H7 (cell line): Measurements from ENCODE around the gene HOXC5. TPM values are rescaled to one million over a fixed set of nuclear protein-coding genes. Genes with fewer than 3 reads are reported as not detected.
A peak's percentile ranks its signal among the peaks of the same experiment; 100 is the strongest.

ENCODE experiments used
- DNase-seq: peaks from one replicate; pipeline ENCODE4 v3.0.0; 2012
- H3K27me3 ChIP-seq: 2 replicates; pipeline ENCODE4 v1.6.0; 2011; ENCODE audit warnings: mild to moderate bottlenecking, low read length; ENCODE audit not compliant: control insufficient read depth, insufficient read depth
- H3K36me3 ChIP-seq: replicated peaks from 2 replicates; pipeline ENCODE4 v1.5.1; 2011; ENCODE audit warnings: low read length; ENCODE audit not compliant: control insufficient read depth, insufficient read depth
- H3K4me3 ChIP-seq: 2 replicates; pipeline ENCODE4 v1.5.1; 2011; ENCODE audit warnings: low read depth, mild to moderate bottlenecking, control low read depth, low read length, moderate library complexity; ENCODE audit not compliant: insufficient read depth
- total RNA-seq: library from RNA; depleted of rRNA; stranded (reverse); fragments of >200 nt; shearing (Covaris generic); gene quantifications from 2 replicates; pipeline ENCODE4 v1.2.3, GENCODE V29; 2014

The HOXC5 gene
- total RNA-seq, 1 experiment from 2014 or later = not detected

GRCh38 chr12:54000116-54001114, 32.4 kb upstream of the HOXC5 start, which contains the start of gene HOXC9:
TSS of gene HOXC9 (plus strand) at chr12:54000161. CDS start at chr12:54000189, 28 bp downstream.
- peak within 1 kb of the TSS; percentile 13; the same call in 1 of the 2 replicates for H3K4me3 ChIP-seq
- H3K27me3 ChIP-seq = peaks cover 100% of the 10 kb centered on the region
- H3K36me3 ChIP-seq = no peaks in the 10 kb centered on the region
- DNase-seq = no peak

- H3K4me3 ChIP-seq = no peak overlapping the region
Observed at GRCh38 chr12:54001283-54002187, 31.3 kb upstream of the HOXC5 start.

GRCh38 chr12:54002278-54002914, 30.5 kb upstream of the HOXC5 start:
- no peak overlapping the region for H3K4me3 ChIP-seq
- H3K36me3 ChIP-seq = no peaks in the 10 kb centered on the region
- no peak for DNase-seq
- peaks cover 100% of the 10 kb centered on the region for H3K27me3 ChIP-seq

More at GRCh38 chr12:54001283-54002187, 31.3 kb upstream of the HOXC5 start:
- H3K27me3 ChIP-seq = peaks cover 100% of the 10 kb centered on the region
- no peak for DNase-seq
- H3K36me3 ChIP-seq = no peaks in the 10 kb centered on the region

- Histone ChIP-seq H3K27me3 (peaks cover 100% of the 10 kb centered on the region), H3K36me3 (no peaks in the 10 kb centered on the region), H3K4me3 (no peak overlapping the region)
- no peak for DNase-seq
Observed at GRCh38 chr12:54002915-54003389, 29.9 kb upstream of the HOXC5 start.

- peaks cover 100% of the 10 kb centered on the region for H3K27me3 ChIP-seq
- H3K4me3 ChIP-seq = no peak overlapping the region
- no peaks in the 10 kb centered on the region for H3K36me3 ChIP-seq
- DNase-seq = no peak
Observed at GRCh38 chr12:54003625-54004024, 29.2 kb upstream of the HOXC5 start.

- no peak for DNase-seq
- Histone ChIP-seq H3K27me3 (peaks cover 100% of the 10 kb centered on the region), H3K36me3 (no peaks in the 10 kb centered on the region), H3K4me3 (no peak overlapping the region)
Observed at GRCh38 chr12:54004063-54004840, 28.6 kb upstream of the HOXC5 start.

GRCh38 chr12:54004841-54005530, 27.9 kb upstream of the HOXC5 start:
- H3K27me3 ChIP-seq = peaks cover 100% of the 10 kb centered on the region
- peak; percentile 70 for DNase-seq
- H3K4me3 ChIP-seq = no peak overlapping the region
- H3K36me3 ChIP-seq = no peaks in the 10 kb centered on the region

- DNase-seq = peak; percentile 65
- H3K36me3 ChIP-seq = no peaks in the 10 kb centered on the region
- H3K4me3 ChIP-seq = no peak overlapping the region
- peaks cover 100% of the 10 kb centered on the region for H3K27me3 ChIP-seq
Observed at GRCh38 chr12:54005531-54005852, 27.4 kb upstream of the HOXC5 start.

- Histone ChIP-seq H3K36me3 (no peaks in the 10 kb centered on the region), H3K4me3 (no peak overlapping the region), H3K27me3 (peaks cover 100% of the 10 kb centered on the region)
- DNase-seq = peak; percentile 97
Observed at GRCh38 chr12:54005853-54006558, 26.8 kb upstream of the HOXC5 start.

- no peak for DNase-seq
- Histone ChIP-seq H3K4me3 (no peak overlapping the region), H3K36me3 (no peaks in the 10 kb centered on the region), H3K27me3 (peaks cover 100% of the 10 kb centered on the region)
Observed at GRCh38 chr12:54006559-54007220, 26.2 kb upstream of the HOXC5 start.

- Histone ChIP-seq H3K27me3 (peaks cover 100% of the 10 kb centered on the region), H3K36me3 (no peaks in the 10 kb centered on the region), H3K4me3 (no peak overlapping the region)
- DNase-seq = no peak
Observed at GRCh38 chr12:54007538-54008259, 25.2 kb upstream of the HOXC5 start.

- Histone ChIP-seq H3K27me3 (peaks cover 100% of the 10 kb centered on the region), H3K36me3 (no peaks in the 10 kb centered on the region), H3K4me3 (no peak overlapping the region)
- DNase-seq = no peak
Observed at GRCh38 chr12:54008260-54008552, 24.6 kb upstream of the HOXC5 start.
